Activated T-helper 1 cell treated with Interleukin-2 at 50 U/mL for 16 hours (primary cell): ENCODE measurements around the gene PDCD11.
"Not testable (repeated sequence)": the region's sequence is repeated elsewhere in the genome, so short reads cannot be mapped to it uniquely, and the experiment has no call there.

ENCODE experiments used
- DNase-seq: peaks from one replicate; pipeline ENCODE4 v3.0.0-alpha.2; 2020; ENCODE audit warnings: low read depth

Gene PDCD11

GRCh38 chr10:103473261-103473671, 76.8 kb downstream of the PDCD11 start:
- no peak for DNase-seq

GRCh38 chr10:103474077-103474476, 77.7 kb downstream of the PDCD11 start:
- no peak for DNase-seq

DNA sequence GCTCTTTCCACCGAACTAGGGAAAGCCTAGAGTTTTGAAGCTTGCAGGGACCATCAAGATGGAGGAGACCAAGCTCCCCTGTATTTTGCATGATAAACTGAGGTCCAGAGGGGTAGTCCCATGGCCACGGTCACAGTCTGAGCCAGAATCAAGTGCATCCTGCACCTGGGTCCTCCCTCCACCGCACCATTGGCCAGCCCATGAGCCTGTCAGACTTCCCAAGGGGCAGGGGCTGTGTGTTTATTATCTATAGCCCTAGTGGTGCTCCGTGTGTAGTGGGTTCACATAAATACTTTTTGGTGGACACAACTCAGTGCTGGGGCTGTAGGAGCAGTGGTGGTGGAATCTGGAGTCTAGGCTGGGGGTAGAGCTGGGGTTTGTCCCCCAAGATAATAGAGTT, 79.0 kb downstream of the PDCD11 start:
- DNase-seq = no peak

DNA sequence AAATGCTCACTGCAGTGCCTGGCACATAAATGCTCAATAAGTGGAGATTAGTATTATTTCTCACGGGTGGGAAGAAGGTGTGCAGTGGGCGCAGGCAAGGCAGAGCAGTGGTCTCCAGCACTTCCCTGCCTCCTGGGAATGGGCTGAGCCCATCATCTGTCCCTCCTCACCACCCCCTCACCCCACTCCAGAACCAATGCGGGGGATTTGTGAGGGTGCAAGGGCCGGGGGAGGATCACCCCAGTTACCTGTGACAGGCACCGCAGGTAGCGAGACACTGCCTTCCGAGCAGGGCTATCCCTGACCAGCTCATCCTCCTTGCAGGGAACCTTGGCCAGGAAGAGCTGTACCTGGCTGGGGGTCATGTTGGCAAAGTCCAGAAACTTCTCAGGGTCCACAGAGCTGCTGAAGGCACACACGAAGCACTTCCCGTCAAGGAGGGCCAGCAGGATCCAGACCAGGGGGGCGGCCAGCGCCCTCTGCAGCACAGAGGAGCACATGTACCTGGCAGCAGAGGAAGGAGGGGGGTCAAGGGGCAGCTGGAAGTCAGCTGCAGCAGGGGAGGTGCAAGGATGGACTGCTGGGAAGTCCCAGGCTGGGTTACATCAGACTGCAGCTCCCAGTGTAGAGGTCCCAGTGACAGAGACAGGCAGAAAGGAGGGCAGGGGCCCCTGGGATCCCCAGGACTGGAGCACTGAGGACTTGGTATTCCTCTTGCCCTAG, 79.8 kb downstream of the PDCD11 start:
- no peak for DNase-seq

GRCh38 chr10:103478671-103479070, 82.2 kb downstream of the PDCD11 start:
- no peak for DNase-seq

DNA sequence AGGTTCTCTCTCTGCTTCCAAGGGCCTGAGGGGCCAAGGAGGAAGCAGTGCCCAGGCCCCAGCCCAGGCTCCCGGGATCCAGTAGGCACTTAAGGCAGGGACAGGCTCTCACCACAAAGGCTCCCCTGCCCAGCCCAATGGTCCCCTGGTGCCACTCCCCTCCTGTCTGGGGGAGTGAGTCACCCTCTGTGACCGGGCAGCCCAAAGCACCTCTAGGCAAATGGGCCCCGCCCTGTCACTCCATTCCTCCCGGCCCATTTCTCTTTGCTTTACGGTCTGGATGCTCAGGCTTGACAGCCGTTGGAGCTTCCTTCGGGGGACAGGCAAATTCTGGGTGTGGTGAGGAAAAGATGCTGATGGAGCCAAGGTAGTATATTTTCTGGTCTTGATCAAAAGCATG, 82.7 kb downstream of the PDCD11 start, which contains the start of gene CALHM3:
TSS of gene CALHM3 (minus strand) at position 106 of the 400 bp plus-strand sequence. CDS start 208 bp downstream, outside the sequence.
- DNase-seq = no peak

DNA sequence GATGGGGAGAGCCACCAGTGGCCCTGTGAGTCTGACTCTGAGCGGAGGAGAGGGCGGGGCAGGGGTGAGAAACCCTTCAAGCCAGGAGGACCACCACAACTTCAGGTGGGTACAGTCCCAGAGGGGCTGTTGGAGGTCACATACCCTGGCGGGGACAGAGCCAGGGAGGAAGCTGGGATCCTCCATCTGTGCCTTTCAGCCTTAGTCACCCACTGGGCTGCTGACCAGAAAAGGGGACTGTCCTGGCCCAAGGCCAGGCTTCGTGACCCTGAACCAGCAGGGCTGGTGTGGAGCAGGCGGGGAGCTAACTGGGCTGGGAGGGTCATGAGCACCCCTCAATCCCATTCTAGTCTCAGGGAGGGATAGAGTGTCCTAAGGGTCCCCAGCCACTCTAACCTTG, 84.1 kb downstream of the PDCD11 start:
- DNase-seq = no peak

DNA sequence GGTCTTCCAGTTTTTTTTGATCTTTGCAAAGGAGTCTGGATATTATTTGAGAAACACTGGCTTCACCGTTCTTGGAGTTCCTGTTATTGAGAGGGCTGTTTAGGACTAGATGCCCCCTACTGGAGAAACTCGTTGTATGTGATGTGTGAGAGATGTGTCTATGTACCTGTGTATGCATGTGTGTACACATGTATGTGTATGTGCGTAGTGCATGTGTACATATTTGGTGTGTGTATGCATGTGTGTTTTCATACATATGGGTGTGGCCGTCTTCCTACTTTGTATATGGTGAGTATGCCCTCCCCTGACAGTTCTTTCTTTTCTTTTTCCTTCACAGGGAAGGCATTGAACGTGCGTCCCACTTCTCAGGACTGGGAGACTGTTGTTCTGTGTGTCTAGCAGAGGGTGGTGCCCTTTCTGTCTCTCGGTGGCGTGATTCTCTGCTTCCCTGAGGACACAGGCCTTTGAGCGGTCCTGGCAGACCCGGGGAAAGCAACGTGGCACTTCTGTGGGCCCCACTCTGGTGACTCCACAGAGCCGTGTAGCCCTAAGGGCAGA, 85.6 kb downstream of the PDCD11 start:
- no peak for DNase-seq

- not testable (repeated sequence) for DNase-seq
Observed at GRCh38 chr10:103486635-103487409, 90.4 kb downstream of the PDCD11 start.

DNA sequence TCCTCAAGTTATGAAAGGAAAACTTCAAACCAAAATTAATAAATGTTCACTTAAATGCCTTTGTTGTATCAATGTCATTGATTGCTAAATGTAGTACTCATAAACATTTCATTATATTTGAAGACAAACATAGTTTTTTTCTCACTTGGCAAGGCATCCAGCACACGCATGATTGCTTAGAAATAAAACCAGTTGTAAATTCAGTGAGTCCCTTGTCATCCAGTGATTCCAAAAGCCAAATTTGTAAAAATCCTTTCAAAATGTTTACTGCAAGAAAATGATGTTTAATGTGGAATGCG, 90.9 kb downstream of the PDCD11 start:
- DNase-seq = no peak

- no peak for DNase-seq
Observed at GRCh38 chr10:103490986-103491314, 94.5 kb downstream of the PDCD11 start.

- DNase-seq = no peak
Observed at GRCh38 chr10:103491729-103492364, 95.4 kb downstream of the PDCD11 start.

DNA sequence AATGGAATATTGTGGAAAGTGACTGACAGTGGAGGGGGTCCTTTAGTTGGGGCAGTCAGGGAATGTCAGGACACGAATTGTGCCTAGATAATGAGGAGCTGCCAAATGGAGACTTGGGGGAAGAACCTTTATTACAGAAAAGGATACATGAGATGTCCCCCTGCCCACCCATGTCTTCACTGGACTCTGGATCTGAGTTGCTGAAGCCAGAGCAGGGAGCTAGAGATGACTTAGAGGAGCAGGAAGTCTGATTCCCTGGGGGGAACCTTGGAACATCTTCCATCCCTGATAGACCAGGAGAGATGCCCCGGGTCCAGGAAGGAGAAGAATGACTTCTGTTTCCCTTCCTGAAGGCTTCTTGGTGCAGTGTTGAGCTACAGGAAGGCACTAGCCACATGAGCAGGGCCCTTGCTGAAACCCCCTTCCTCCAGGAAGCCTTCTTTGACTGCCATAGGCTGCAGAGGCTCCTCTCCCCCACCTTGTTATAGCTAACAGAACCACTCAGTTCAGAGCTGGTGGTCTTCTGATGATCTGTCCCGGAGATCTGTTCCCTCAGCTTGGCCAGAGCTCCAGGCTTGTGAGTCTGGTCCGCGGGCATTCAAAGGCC, 96.3 kb downstream of the PDCD11 start:
- DNase-seq = no peak

DNA sequence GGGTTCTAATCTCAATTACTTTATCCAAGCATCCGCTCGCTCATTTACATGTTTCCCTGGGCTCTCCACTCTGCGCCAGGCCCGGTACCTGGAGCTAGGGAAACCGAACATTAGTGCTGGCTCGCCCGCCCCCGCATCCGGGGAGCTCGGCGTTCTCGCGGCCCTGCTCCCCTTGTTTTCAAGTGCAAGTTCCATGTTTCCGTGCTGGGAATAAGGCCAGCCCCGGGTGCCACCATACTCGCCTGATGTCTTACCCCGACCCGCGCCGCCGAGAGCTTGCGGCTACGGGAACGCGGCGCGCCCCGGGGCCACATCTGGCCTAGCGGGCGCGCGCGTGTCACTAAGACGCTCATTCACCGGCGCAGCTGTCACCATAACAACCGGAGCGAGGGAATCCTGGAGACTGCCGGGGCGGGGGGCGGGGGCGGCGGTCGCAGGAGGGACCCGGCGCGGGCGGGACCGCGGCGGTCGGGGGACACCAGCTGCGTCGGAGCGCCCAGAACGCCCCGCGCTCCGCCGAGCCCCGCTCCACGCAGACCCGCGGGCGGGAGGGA, 97.0 kb downstream of the PDCD11 start, which contains the start of gene NEURL1:
TSS of gene NEURL1 (plus strand) at position 344 of the 554 bp plus-strand sequence. CDS start 683 bp downstream, outside the sequence.
- DNase-seq = no peak

- DNase-seq = no peak
Observed at GRCh38 chr10:103493916-103494877, 97.8 kb downstream of the PDCD11 start.

DNA sequence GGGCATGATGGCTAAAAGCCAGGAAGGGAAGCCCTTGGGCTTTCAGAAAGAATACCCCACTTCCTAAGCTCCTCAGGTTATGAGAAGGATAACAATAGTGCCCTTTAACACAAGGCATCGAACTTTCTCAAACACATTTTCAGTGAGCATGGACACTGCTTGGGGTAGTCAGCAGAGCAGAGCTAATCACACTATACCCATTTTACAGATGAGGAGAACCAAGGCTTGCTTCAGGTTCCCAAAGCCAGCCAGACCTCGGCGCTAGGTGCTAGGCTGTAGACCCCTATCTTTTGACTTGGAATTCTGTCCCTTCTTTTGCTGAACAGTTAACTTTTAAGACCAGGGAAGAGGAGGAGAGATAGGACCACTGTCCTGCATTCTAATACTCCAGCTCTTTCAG, 98.9 kb downstream of the PDCD11 start:
- DNase-seq = no peak
